ENCODE measurements around the gene WRNIP1.

The WRNIP1 gene

GRCh38 chr6:2809015-2809414, 43.8 kb downstream of the WRNIP1 start:
- TF ChIP-seq, protein P1, sequence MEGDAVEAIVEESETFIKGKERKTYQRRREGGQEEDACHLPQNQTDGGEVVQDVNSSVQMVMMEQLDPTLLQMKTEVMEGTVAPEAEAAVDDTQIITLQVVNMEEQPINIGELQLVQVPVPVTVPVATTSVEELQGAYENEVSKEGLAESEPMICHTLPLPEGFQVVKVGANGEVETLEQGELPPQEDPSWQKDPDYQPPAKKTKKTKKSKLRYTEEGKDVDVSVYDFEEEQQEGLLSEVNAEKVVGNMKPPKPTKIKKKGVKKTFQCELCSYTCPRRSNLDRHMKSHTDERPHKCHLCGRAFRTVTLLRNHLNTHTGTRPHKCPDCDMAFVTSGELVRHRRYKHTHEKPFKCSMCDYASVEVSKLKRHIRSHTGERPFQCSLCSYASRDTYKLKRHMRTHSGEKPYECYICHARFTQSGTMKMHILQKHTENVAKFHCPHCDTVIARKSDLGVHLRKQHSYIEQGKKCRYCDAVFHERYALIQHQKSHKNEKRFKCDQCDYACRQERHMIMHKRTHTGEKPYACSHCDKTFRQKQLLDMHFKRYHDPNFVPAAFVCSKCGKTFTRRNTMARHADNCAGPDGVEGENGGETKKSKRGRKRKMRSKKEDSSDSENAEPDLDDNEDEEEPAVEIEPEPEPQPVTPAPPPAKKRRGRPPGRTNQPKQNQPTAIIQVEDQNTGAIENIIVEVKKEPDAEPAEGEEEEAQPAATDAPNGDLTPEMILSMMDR (IDR thresholded peaks at IDR 0.05; ENCODE audit: extremely low read depth, missing control alignments) = no peak
- DNase-seq (ENCODE audit: low spot score) = no peak

DNA sequence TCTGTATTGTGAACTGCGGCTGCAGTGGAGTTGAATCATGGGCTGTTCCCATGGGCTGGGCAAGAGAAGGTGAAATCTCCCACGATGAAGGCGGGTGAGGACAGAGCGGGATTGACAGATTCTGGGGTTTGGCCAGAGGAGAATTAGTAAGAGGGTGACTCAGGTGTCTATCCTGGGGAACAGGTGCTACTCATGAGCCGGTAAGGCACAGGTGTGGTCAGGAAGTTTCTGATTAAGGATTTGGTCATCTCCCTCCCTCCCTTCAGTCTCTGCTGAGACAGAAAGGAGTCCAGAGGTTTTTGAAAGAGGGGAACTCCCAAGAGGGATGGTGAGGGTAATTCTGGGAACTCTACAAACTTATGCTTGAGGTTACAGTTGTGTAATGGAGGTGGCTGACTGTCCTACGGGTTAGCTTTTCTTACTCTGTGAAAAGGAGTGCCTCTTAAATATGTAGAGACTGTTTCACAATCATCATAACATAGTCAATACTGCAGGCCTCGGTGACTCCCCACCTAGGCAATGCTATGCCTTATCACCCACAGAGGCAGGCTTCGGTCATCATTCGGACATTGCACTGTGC, 45.0 kb downstream of the WRNIP1 start:
- TF ChIP-seq, protein P1 (IDR thresholded peaks at IDR 0.05; ENCODE audit: extremely low read depth, missing control alignments) = no peak
- DNase-seq (ENCODE audit: low spot score) = no peak

DNA sequence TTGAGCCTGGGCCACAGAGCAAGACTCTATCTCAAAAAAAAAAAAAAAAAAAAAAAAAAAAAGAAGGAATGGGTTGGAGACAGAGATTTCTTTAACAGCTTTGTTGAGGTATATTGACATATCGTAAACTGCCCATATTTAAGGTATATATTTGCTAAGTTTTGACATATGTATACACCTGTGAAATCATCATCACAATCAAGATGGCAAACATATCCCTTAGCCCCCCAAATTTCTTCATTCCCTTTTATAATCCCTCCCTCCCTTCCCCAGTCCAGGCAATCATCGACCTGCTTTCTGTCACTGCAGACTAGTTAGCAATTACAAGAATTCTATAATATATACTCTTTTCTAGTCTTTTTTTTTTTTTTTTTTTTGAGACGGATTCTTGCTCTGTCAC, 47.5 kb downstream of the WRNIP1 start:
- TF ChIP-seq, protein P1 (IDR thresholded peaks at IDR 0.05; ENCODE audit: extremely low read depth, missing control alignments) = no peak
- DNase-seq (ENCODE audit: low spot score) = no peak

DNA sequence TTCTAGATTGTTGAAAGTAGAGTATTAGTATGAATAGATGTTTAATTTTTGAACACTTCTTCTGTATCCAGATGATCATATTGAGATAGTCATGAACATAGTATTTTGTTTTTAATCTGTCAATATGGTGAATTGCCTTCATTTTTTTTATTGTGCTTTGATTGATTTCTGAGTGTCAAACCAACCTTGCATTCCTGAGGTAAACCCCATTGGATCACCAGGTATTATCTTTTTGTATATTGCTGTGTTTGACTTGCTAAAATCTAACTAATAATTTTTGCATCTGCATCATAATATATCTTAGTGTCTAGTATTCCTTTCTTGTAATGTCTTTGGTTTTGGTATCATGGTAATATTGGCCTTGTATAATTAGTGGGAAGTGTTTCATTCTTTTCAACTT, 51.0 kb downstream of the WRNIP1 start:
- TF ChIP-seq, protein P1 (IDR thresholded peaks at IDR 0.05; ENCODE audit: extremely low read depth, missing control alignments) = no peak
- DNase-seq (ENCODE audit: low spot score) = no peak

DNA sequence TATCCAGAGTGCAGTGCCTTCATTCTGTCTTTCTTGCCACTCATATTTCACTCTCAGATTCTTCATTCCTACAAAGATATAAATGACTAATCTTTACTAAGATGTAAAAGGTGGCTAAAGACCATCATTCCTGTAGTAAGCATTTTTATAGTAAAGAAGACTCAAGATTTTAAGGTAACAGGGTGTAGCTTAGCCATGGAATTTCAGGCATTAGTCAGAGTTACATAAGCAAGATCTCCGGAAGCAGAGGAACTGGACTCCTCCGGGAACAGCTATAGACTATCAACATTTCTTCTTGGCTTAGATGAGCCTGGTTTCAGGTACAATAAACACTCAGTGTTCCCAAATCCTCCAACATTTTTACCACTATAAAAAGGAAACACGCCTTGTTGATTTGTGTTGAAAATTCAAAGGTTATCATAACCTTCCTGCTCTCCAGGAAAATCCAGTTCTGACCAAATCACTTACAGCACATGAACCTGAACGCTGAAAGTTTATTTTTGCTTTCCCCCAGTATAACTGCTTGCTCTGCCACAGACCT, 52.8 kb downstream of the WRNIP1 start:
- TF ChIP-seq, protein P1 (IDR thresholded peaks at IDR 0.05; ENCODE audit: extremely low read depth, missing control alignments) = no peak
- no peak for DNase-seq (ENCODE audit: low spot score)

- DNase-seq (ENCODE audit: low spot score) = no peak
- TF ChIP-seq, protein P1 (IDR thresholded peaks at IDR 0.05; ENCODE audit: extremely low read depth, missing control alignments) = no peak
Measured at GRCh38 chr6:2818593-2818992, 53.4 kb downstream of the WRNIP1 start.

DNA sequence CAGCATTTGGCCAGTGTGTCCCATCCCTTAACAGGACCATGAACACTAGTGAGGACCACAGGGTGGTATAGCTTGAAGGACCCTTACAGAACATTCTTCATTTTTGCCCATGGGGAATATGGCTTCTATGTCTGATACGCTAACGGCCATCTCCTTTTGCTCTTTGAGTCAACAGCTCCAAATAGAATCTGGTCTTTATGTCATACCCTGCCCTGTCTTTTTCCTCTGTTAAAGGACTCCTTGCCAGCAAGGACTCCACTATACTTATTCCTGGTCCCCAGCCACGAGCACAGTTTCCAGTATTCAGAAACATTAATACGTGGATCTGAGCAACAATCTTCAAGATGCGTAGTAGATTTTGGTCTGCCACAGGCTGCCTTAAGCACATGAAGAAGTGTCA, 53.9 kb downstream of the WRNIP1 start:
- TF ChIP-seq, protein P1 (IDR thresholded peaks at IDR 0.05; ENCODE audit: extremely low read depth, missing control alignments) = no peak
- DNase-seq (ENCODE audit: low spot score) = no peak

All from GM20000 (cell line).